ENCODE measurements around the gene DNAJC27.
A peak's percentile ranks its signal among the peaks of the same experiment; 100 is the strongest.

DNAJC27 gene

DNA sequence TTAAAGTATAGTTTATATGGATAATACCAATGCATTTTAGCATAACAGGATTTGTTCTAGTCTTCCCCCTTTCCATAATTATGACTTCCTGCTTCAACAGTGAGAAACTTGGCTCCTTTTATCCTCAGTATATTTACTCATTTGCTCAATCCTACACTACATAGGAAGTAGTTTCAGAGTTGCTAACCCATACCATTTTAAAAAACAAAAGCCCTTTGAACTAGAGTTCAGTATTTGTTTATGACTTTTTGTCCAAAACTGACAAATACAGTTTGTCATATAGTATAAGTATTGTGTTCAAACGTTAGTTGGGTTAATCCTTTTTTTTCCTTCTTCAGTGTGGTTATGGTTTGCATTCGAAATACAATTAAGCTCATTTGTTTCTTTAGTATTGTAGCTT lies 5.9 kb upstream of the DNAJC27 start:
- H3K27me3 ChIP-seq (ENCODE audit: insufficient read depth, low read length, poor library complexity, severe bottlenecking): no peaks in the 10 kb centered on the region
- no peaks in the 10 kb centered on the region for H3K36me3 ChIP-seq (ENCODE audit: insufficient read depth, low read length)
- peaks cover 16% of the 10 kb centered on the region for H3K79me2 ChIP-seq (ENCODE audit: insufficient read depth, low read length)
- no peak overlapping the region for H3K9ac ChIP-seq (ENCODE audit: low read depth, low read length, poor library complexity, severe bottlenecking)
- H3K4me1 ChIP-seq (ENCODE audit: insufficient read depth, low read length, poor library complexity, severe bottlenecking): peaks cover 5% of the 10 kb centered on the region
- no peak overlapping the region for H3K4me3 ChIP-seq (ENCODE audit: low read length, poor library complexity, severe bottlenecking)
- H3K9me3 ChIP-seq (ENCODE audit: insufficient read depth, low read depth, low read length): no peaks in the 10 kb centered on the region
- no peaks in the 10 kb centered on the region for H3F3A ChIP-seq (ENCODE audit: low read depth)
- no peaks in the 10 kb centered on the region for H3K9me2 ChIP-seq (replicated peaks; ENCODE audit: low read depth, low read length)
- H4K20me1 ChIP-seq (ENCODE audit: insufficient read depth, low read length, poor library complexity, severe bottlenecking): no peaks in the 10 kb centered on the region
- TF ChIP-seq CTCF (conservative IDR thresholded peaks at IDR 0.05; ENCODE audit: low read length) (no peak), EZH2phosphoT487 (IDR thresholded peaks at IDR 0.05; ENCODE audit: borderline replicate concordance) (no peak)
- no peak overlapping the region for H2AFZ ChIP-seq (ENCODE audit: low read length)
- no peak overlapping the region for H3K4me2 ChIP-seq (ENCODE audit: low read depth, low read length, poor library complexity, severe bottlenecking)

DNA sequence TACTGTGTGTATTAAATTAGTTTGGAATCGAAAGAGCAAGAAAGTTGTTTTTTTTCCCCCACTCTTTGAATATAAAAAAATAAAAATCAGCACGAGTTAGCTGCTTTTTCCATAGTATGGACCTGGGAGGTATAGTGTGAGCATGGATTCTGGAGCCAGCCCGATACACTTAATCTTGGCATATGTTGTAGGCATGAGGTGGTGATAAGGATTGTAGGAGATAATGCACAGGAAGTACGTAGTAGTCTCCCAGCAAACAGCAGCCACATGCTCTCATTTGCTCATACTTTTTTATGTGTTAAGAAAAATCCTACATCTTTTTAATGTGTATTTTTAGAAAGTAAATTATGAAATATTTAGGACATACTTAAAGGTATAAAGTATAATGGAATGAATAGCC lies 2.1 kb upstream of the DNAJC27 start:
- no peak overlapping the region for H2AFZ ChIP-seq (ENCODE audit: low read length)
- H4K20me1 ChIP-seq (ENCODE audit: insufficient read depth, low read length, poor library complexity, severe bottlenecking): no peaks in the 10 kb centered on the region
- H3K79me2 ChIP-seq (ENCODE audit: insufficient read depth, low read length): peaks cover 45% of the 10 kb centered on the region
- H3K27me3 ChIP-seq (ENCODE audit: insufficient read depth, low read length, poor library complexity, severe bottlenecking): no peaks in the 10 kb centered on the region
- H3K4me3 ChIP-seq (ENCODE audit: low read length, poor library complexity, severe bottlenecking): no peak overlapping the region
- no peaks in the 10 kb centered on the region for H3K36me3 ChIP-seq (ENCODE audit: insufficient read depth, low read length)
- H3K4me2 ChIP-seq (ENCODE audit: low read depth, low read length, poor library complexity, severe bottlenecking): peak overlapping the region; percentile 87
- no peaks in the 10 kb centered on the region for H3F3A ChIP-seq (ENCODE audit: low read depth)
- peaks cover 18% of the 10 kb centered on the region for H3K4me1 ChIP-seq (ENCODE audit: insufficient read depth, low read length, poor library complexity, severe bottlenecking)
- no peaks in the 10 kb centered on the region for H3K9me2 ChIP-seq (replicated peaks; ENCODE audit: low read depth, low read length)
- H3K9me3 ChIP-seq (ENCODE audit: insufficient read depth, low read depth, low read length): no peaks in the 10 kb centered on the region
- peak overlapping the region; percentile 96 for H3K9ac ChIP-seq (ENCODE audit: low read depth, low read length, poor library complexity, severe bottlenecking)
- no peak for TF ChIP-seq CTCF (conservative IDR thresholded peaks at IDR 0.05; ENCODE audit: low read length)
- no peak for TF ChIP-seq EZH2phosphoT487 (IDR thresholded peaks at IDR 0.05; ENCODE audit: borderline replicate concordance)

DNA sequence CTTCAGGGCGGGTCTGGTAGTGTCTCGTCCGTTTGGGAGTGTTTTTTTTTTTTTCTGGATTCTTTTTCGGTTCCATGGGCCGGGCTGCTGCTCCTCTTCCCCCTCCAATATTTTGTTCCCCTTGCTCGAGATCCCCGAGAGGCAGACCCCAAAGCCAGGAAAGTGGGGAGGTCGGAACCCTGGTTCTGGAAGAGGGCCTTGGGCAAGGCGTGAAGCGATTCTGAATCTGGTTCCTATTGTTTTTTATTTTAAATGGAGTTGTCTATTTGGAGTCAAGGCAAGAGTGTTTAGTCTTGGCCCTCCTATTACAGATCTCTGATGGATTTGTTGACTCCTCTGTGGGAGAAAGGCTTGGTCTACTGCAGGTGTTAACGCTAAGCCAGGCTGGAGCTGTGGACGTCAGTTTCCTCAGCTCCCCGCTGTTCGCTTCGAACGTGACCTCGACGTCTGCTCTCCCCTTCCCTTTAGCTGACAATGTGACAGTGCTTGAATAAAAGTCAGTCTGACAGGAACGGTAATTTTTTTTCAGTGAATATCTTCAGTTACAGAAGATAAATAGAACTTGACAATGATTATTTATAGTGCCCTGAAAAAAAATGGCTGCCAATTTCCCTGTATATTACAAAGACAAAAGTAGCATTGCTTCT lies 683 bp upstream of the DNAJC27 start:
- Histone ChIP-seq H4K20me1 (ENCODE audit: insufficient read depth, low read length, poor library complexity, severe bottlenecking) (no peaks in the 10 kb centered on the region), H3K9me3 (ENCODE audit: insufficient read depth, low read depth, low read length) (no peaks in the 10 kb centered on the region), H3K4me3 (ENCODE audit: low read length, poor library complexity, severe bottlenecking) (peak overlapping the region; percentile 97), H3K9ac (ENCODE audit: low read depth, low read length, poor library complexity, severe bottlenecking) (peak overlapping the region; percentile 96), H3F3A (ENCODE audit: low read depth) (no peaks in the 10 kb centered on the region), H3K4me1 (ENCODE audit: insufficient read depth, low read length, poor library complexity, severe bottlenecking) (peaks cover 18% of the 10 kb centered on the region), H3K4me2 (ENCODE audit: low read depth, low read length, poor library complexity, severe bottlenecking) (peak overlapping the region; percentile 87), H3K36me3 (ENCODE audit: insufficient read depth, low read length) (no peaks in the 10 kb centered on the region), H3K9me2 (replicated peaks; ENCODE audit: low read depth, low read length) (no peaks in the 10 kb centered on the region), H3K27me3 (ENCODE audit: insufficient read depth, low read length, poor library complexity, severe bottlenecking) (no peaks in the 10 kb centered on the region), H3K79me2 (ENCODE audit: insufficient read depth, low read length) (peaks cover 46% of the 10 kb centered on the region), H2AFZ (ENCODE audit: low read length) (peak overlapping the region; percentile 93)
- TF ChIP-seq EZH2phosphoT487 (IDR thresholded peaks at IDR 0.05; ENCODE audit: borderline replicate concordance) (no peak), CTCF (conservative IDR thresholded peaks at IDR 0.05; ENCODE audit: low read length) (no peak)
